ENCODE results near the gene ATG7. TPM values are rescaled to one million over a fixed set of nuclear protein-coding genes. Genes with fewer than 3 reads are reported as not detected.

ATG7 gene
- total RNA-seq, 1 experiment from 2014 or later, result 36.0 TPM

GRCh38 chr3:11452312-11452711, 180.1 kb downstream of the ATG7 start:
- ChIA-PET POLR2A (interaction anchor here (0.7 kb wide), 1 partner anchor 149 kb away, joined by 15 read pairs; no protein-coding TSS in a partner anchor), CTCF (no interaction called here)
- H3K9me3 ChIP-seq (ENCODE audit: control insufficient read depth, insufficient read depth, low read depth, low read length), result no peaks in the 10 kb centered on the region
- no peaks in the 10 kb centered on the region for H3K27me3 ChIP-seq (ENCODE audit: control insufficient read depth, insufficient read depth, low read length)
- no peaks in the 10 kb centered on the region; the same call in 1 of the 2 replicates for H3K4me1 ChIP-seq (ENCODE audit: control insufficient read depth, insufficient read depth, low read length)
- no peak for TF ChIP-seq POLR2AphosphoS5 (IDR thresholded peaks at IDR 0.05; ENCODE audit: low read depth, low read length)
- no peak for TF ChIP-seq TCF7L2 (IDR thresholded peaks at IDR 0.05; ENCODE audit: low read depth, low read length)
- TF ChIP-seq CTCF (IDR thresholded peaks at IDR 0.05), result no peak
- no peak for TF ChIP-seq SIN3A (IDR thresholded peaks at IDR 0.05; ENCODE audit: borderline replicate concordance, insufficient read depth, low read depth, low read length)
- intact Hi-C loops (cut with micrococcal nuclease; ENCODE audit: unreplicated experiment), result no loop called here
- H3K27ac ChIP-seq (ENCODE audit: low read length), result no peak overlapping the region
- DNase-seq (ENCODE audit: low read depth, low spot score) (no peak), ATAC-seq (no peak)
- in situ Hi-C loops (cut with HindIII; ENCODE audit: low pct_unique_long_range_greater_than_20kb, low sequenced_read_pairs), result no loop called here
- H3K4me3 ChIP-seq (ENCODE audit: low read depth in 2 of 2, low read length in 2 of 2), result no peak overlapping the region
- no peaks in the 10 kb centered on the region for H3K36me3 ChIP-seq (ENCODE audit: control insufficient read depth, insufficient read depth, low read length)
- BruUV-seq (replicated peaks), result no TSS peak

GRCh38 chr3:11452885-11453847, 181.0 kb downstream of the ATG7 start:
- CTCF ChIA-PET, result no interaction called here

More at GRCh38 chr3:11452885-11453847, 181.0 kb downstream of the ATG7 start:
- Histone ChIP-seq H3K4me3 (ENCODE audit: low read depth in 2 of 2, low read length in 2 of 2) (no peak overlapping the region), H3K27me3 (ENCODE audit: control insufficient read depth, insufficient read depth, low read length) (no peaks in the 10 kb centered on the region), H3K36me3 (ENCODE audit: control insufficient read depth, insufficient read depth, low read length) (no peaks in the 10 kb centered on the region), H3K9me3 (ENCODE audit: control insufficient read depth, insufficient read depth, low read depth, low read length) (no peaks in the 10 kb centered on the region), H3K27ac (ENCODE audit: low read length) (no peak overlapping the region; the same call in 1 of the 2 replicates), H3K4me1 (ENCODE audit: control insufficient read depth, insufficient read depth, low read length) (no peaks in the 10 kb centered on the region; the same call in 1 of the 2 replicates)
- BruUV-seq (replicated peaks), result no TSS peak
- intact Hi-C loops (cut with micrococcal nuclease; ENCODE audit: unreplicated experiment), result no loop called here
- no peak for TF ChIP-seq TCF7L2 (IDR thresholded peaks at IDR 0.05; ENCODE audit: low read depth, low read length)
- no peak for TF ChIP-seq POLR2AphosphoS5 (IDR thresholded peaks at IDR 0.05; ENCODE audit: low read depth, low read length)
- no peak for TF ChIP-seq REST (IDR thresholded peaks at IDR 0.05; ENCODE audit: insufficient read depth in 1 of 2, low read depth in 2 of 2, low read length in 1 of 2)
- no peak for TF ChIP-seq CTCF (IDR thresholded peaks at IDR 0.05)
- no peak for TF ChIP-seq SIN3A (IDR thresholded peaks at IDR 0.05; ENCODE audit: borderline replicate concordance, insufficient read depth, low read depth, low read length)
- in situ Hi-C loops (cut with HindIII; ENCODE audit: low pct_unique_long_range_greater_than_20kb, low sequenced_read_pairs), result no loop called here
- POLR2A ChIA-PET, result no interaction called here
- ATAC-seq (0 out of 2 replicates have a peak, but pooled peaks have one; percentile 21), DNase-seq (ENCODE audit: low read depth, low spot score) (no peak)
